IMR-90 (cell line): ENCODE measurements around the gene NDUFB10. TPM values are rescaled to one million over a fixed set of nuclear protein-coding genes. Genes with fewer than 3 reads are reported as not detected.

Experiments used
- ATAC-seq: fragments of 200-7000 bp; cut with Tn5 transposase; 2 replicates; pipeline ENCODE4 v1.9.1; 2020; ENCODE audit warnings: low read depth, mild to moderate bottlenecking, moderate library complexity
- BruUV-seq: library from RNA; stranded (reverse); fragments of 400-500 nt; replicated peaks from 2 replicates; lab custom pipeline; 2021; lab: Mats Ljungman, UMichigan
- CTCF ChIA-PET: fragments of 300-600 bp; formaldehyde crosslinking; extraction: SDS; loops from one replicate; lab custom pipeline; 2021; ENCODE audit warnings: antibody characterized with exemption; lab: Yijun Ruan, JAX
- POLR2A ChIA-PET: fragments of 300-600 bp; sonication (Branson Sonifier 250); formaldehyde crosslinking; loops from one replicate; lab custom pipeline; 2022; ENCODE audit warnings: antibody characterized with exemption; ENCODE audit not compliant: unreplicated experiment; lab: Charles Lee
- DNase-seq: peaks from one replicate; pipeline ENCODE4 v3.0.0; 2013
- H2AFZ ChIP-seq: replicated peaks from 2 replicates; pipeline ENCODE3; 2013; ENCODE audit warnings: low read length, mild to moderate bottlenecking; ENCODE audit not compliant: poor library complexity
- H2AK5ac ChIP-seq: 2 replicates; pipeline ENCODE4 v1.6.1; 2013; ENCODE audit warnings: low read depth, low read length, inconsistent platforms
- H2AK9ac ChIP-seq: replicated peaks from 2 replicates; pipeline ENCODE3; 2013; ENCODE audit warnings: mild to moderate bottlenecking, low read depth, low read length, moderate library complexity; ENCODE audit not compliant: poor library complexity
- H2BK120ac ChIP-seq: 2 replicates; pipeline ENCODE4 v1.6.1; 2013; ENCODE audit warnings: low read depth, low read length, inconsistent platforms
- H2BK15ac ChIP-seq: 3 replicates; pipeline ENCODE4 v1.6.1; 2013; ENCODE audit warnings: low read depth, low read length, inconsistent platforms
- H2BK20ac ChIP-seq: 2 replicates; pipeline ENCODE4 v1.6.1; 2013; ENCODE audit warnings: low read depth, mild to moderate bottlenecking, inconsistent platforms, low read length, moderate library complexity
- H2BK5ac ChIP-seq: 2 replicates; pipeline ENCODE4 v1.6.1; 2013; ENCODE audit warnings: mild to moderate bottlenecking, low read depth, low read length, inconsistent platforms; ENCODE audit not compliant: poor library complexity, severe bottlenecking
- H3K14ac ChIP-seq: replicated peaks from 2 replicates; pipeline ENCODE4 v1.6.1; 2013; ENCODE audit warnings: low read depth, low read length, inconsistent platforms
- H3K18ac ChIP-seq: 2 replicates; pipeline ENCODE4 v1.6.1; 2013; ENCODE audit warnings: low read depth, low read length, control low read depth
- H3K23ac ChIP-seq: 2 replicates; pipeline ENCODE4 v1.6.1; 2013; ENCODE audit warnings: low read depth, low read length, inconsistent platforms
- H3K27ac ChIP-seq: 2 replicates; pipeline ENCODE4 v1.5.1; 2013; ENCODE audit warnings: mild to moderate bottlenecking, control low read depth, low read length; ENCODE audit not compliant: insufficient read depth
- H3K27me3 ChIP-seq: 2 replicates; pipeline ENCODE4 v1.6.1; 2013; ENCODE audit warnings: low read length; ENCODE audit not compliant: control insufficient read depth, insufficient read depth
- H3K36me3 ChIP-seq: 2 replicates; pipeline ENCODE4 v1.6.1; 2013; ENCODE audit warnings: low read length, mixed read lengths; ENCODE audit not compliant: control insufficient read depth, insufficient read depth
- H3K4ac ChIP-seq: 2 replicates; pipeline ENCODE4 v1.6.1; 2013; ENCODE audit warnings: low read depth, low read length, inconsistent platforms
- H3K4me1 ChIP-seq: 2 replicates; pipeline ENCODE4 v1.6.1; 2013; ENCODE audit warnings: low read length, mixed read lengths; ENCODE audit not compliant: control insufficient read depth, insufficient read depth
- H3K4me2 ChIP-seq: 2 replicates; pipeline ENCODE4 v1.6.1; 2013; ENCODE audit warnings: low read depth, mild to moderate bottlenecking, control low read depth, low read length, moderate library complexity
- H3K4me3 ChIP-seq: 2 replicates; pipeline ENCODE4 v1.5.1; 2013; ENCODE audit warnings: low read depth, mild to moderate bottlenecking, control low read depth, low read length, moderate library complexity; ENCODE audit not compliant: insufficient read depth
- H3K56ac ChIP-seq: 2 replicates; pipeline ENCODE4 v1.6.1; 2013; ENCODE audit warnings: low read length, inconsistent platforms; ENCODE audit not compliant: insufficient read depth; ENCODE audit errors: extremely low read depth
- H3K79me1 ChIP-seq, 2 experiments: 2 replicates each; pipeline ENCODE4 v1.6.1; 2013; ENCODE audit warnings: low read length in 2 of 2, inconsistent platforms in 1 of 2, low read depth in 1 of 2
- H3K9ac ChIP-seq: 2 replicates; pipeline ENCODE4 v1.6.1; 2013; ENCODE audit warnings: low read depth, low read length, control low read depth
- H3K9me1 ChIP-seq: 2 replicates; pipeline ENCODE4 v1.6.1; 2013; ENCODE audit warnings: low read length, inconsistent platforms; ENCODE audit not compliant: insufficient read depth
- H3K9me3 ChIP-seq: 2 replicates; pipeline ENCODE4 v1.6.1; 2013; ENCODE audit warnings: low read length; ENCODE audit not compliant: control insufficient read depth, insufficient read depth
- H4K20me1 ChIP-seq: 2 replicates; pipeline ENCODE4 v1.6.1; 2013; ENCODE audit warnings: low read length, inconsistent platforms; ENCODE audit not compliant: insufficient read depth
- H4K5ac ChIP-seq: 2 replicates; pipeline ENCODE4 v1.6.1; 2013; ENCODE audit warnings: mild to moderate bottlenecking, low read depth, low read length, control low read depth
- H4K8ac ChIP-seq, 2 experiments: 2 replicates each; pipeline ENCODE4 v1.6.1; 2013; ENCODE audit warnings: low read depth in 2 of 2, low read length in 2 of 2, control low read depth in 1 of 2, inconsistent platforms in 1 of 2
- H4K91ac ChIP-seq: 2 replicates; pipeline ENCODE4 v1.6.1; 2013; ENCODE audit warnings: low read depth, low read length, inconsistent platforms; ENCODE audit not compliant: insufficient read depth
- BHLHE40 ChIP-seq: fragments of 150-350 bp; IDR thresholded peaks from 2 replicates; pipeline ENCODE4 v1.6.1; 2016; ENCODE audit warnings: mild to moderate bottlenecking, low read depth, low read length
- CEBPB ChIP-seq: IDR thresholded peaks from 2 replicates; pipeline ENCODE4 v1.6.1; 2012; ENCODE audit warnings: low read depth, low read length, improper control_type of control experiment
- CHD1 ChIP-seq: IDR thresholded peaks from 2 replicates; pipeline ENCODE4 v1.6.1; 2012; ENCODE audit warnings: low read depth, low read length, improper control_type of control experiment
- FOS ChIP-seq: fragments of 150-350 bp; IDR thresholded peaks from 2 replicates; pipeline ENCODE4 v1.6.1; 2016; ENCODE audit warnings: low read depth, low read length
- MAFK ChIP-seq: IDR thresholded peaks from 2 replicates; pipeline ENCODE4 v1.6.1; 2012; ENCODE audit warnings: low read depth, low read length, improper control_type of control experiment
- MAZ ChIP-seq: IDR thresholded peaks from 2 replicates; pipeline ENCODE4 v1.6.1; 2012; ENCODE audit warnings: low read depth, mild to moderate bottlenecking, low read length, improper control_type of control experiment, moderate library complexity, borderline replicate concordance
- MXI1 ChIP-seq: IDR thresholded peaks from 2 replicates; pipeline ENCODE4 v1.6.1; 2012; ENCODE audit warnings: low read depth, mild to moderate bottlenecking, low read length, moderate library complexity, borderline replicate concordance
- NFE2L2 ChIP-seq: fragments of 150-350 bp; IDR thresholded peaks from 2 replicates; pipeline ENCODE4 v1.6.1; 2016; ENCODE audit warnings: low read depth, mild to moderate bottlenecking, low read length
- POLR2A ChIP-seq: IDR thresholded peaks from 2 replicates; pipeline ENCODE4 v1.6.1; 2012; ENCODE audit warnings: mild to moderate bottlenecking, low read depth, low read length
- RAD21 ChIP-seq: IDR thresholded peaks from 2 replicates; pipeline ENCODE4 v1.6.1; 2012; ENCODE audit warnings: low read length, improper control_type of control experiment
- RCOR1 ChIP-seq: IDR thresholded peaks from 2 replicates; pipeline ENCODE4 v1.6.1; 2012; ENCODE audit warnings: mild to moderate bottlenecking, low read length, improper control_type of control experiment; ENCODE audit not compliant: insufficient replicate concordance
- RFX5 ChIP-seq: IDR thresholded peaks from 2 replicates; pipeline ENCODE4 v1.8.0; 2012; ENCODE audit warnings: low read depth, mild to moderate bottlenecking, low read length, moderate library complexity
- WGBS, 2 experiments: methylation state at CpG; one replicate each; pipeline versions ENCODE4 v1.1.5 to v1.1.7; 2013; ENCODE audit warnings: missing lambda C conversion rate in 2 of 2; ENCODE audit not compliant: insufficient read length in 1 of 2; ENCODE audit errors: extremely low coverage in 2 of 2; 5-methylcytosine and 5-hydroxymethylcytosine counted together
- dilution Hi-C: fragments of 300-500 bp; cut with HindIII; formaldehyde crosslinking; loops from one replicate; pipeline ENCODE4 v1.14.3; 2018; ENCODE audit warnings: low sequenced_read_pairs; ENCODE audit not compliant: unreplicated experiment
- in situ Hi-C: fragments of 300-500 bp; cut with MboI; formaldehyde crosslinking; loops from 3 replicates; pipeline ENCODE4 v1.14.3; 2019; ENCODE audit warnings: low sequenced_read_pairs, inconsistent platforms, mixed read lengths
- intact Hi-C: fragments of 100-400 bp; cut with micrococcal nuclease; formaldehyde crosslinking; loops from 2 replicates; pipeline ENCODE4 v1.10.0; 2022
- polyA plus RNA-seq, 3 experiments: library from polyadenylated mRNA; depleted of rRNA; stranded (reverse); fragments of >200 nt; gene quantifications; 2 replicates each; pipeline ENCODE4 v1.2.3, GENCODE V29; 2012; ENCODE audit warnings: low replicate concordance in 1 of 3
- total RNA-seq: library from RNA; depleted of rRNA; stranded (reverse); fragments of >200 nt; gene quantifications from 2 replicates; pipeline ENCODE4 v1.2.3, GENCODE V29; 2012
- TF ChIP-seq, protein P1 (sequence below): conservative IDR thresholded peaks from 2 replicates; pipeline ENCODE4 v1.5.1; 2012; ENCODE audit warnings: mild to moderate bottlenecking, low read depth, low read length, improper control_type of control experiment
- TF ChIP-seq, protein P2 (sequence below): fragments of 150-350 bp; IDR thresholded peaks from 2 replicates; pipeline ENCODE4 v1.6.1; 2017; ENCODE audit warnings: mild to moderate bottlenecking, antibody characterized with exemption, low read length, low read depth
- TF ChIP-seq, protein P3 (sequence below): fragments of 150-350 bp; IDR thresholded peaks from 2 replicates; pipeline ENCODE4 v1.6.1; 2016; ENCODE audit warnings: low read depth, mild to moderate bottlenecking, low read length, moderate library complexity, borderline replicate concordance

Gene NDUFB10
- total and polyA plus RNA-seq, 2 of the 4 experiments (the other 2 are of a cell fraction), result 189 to 220 TPM

DNA sequence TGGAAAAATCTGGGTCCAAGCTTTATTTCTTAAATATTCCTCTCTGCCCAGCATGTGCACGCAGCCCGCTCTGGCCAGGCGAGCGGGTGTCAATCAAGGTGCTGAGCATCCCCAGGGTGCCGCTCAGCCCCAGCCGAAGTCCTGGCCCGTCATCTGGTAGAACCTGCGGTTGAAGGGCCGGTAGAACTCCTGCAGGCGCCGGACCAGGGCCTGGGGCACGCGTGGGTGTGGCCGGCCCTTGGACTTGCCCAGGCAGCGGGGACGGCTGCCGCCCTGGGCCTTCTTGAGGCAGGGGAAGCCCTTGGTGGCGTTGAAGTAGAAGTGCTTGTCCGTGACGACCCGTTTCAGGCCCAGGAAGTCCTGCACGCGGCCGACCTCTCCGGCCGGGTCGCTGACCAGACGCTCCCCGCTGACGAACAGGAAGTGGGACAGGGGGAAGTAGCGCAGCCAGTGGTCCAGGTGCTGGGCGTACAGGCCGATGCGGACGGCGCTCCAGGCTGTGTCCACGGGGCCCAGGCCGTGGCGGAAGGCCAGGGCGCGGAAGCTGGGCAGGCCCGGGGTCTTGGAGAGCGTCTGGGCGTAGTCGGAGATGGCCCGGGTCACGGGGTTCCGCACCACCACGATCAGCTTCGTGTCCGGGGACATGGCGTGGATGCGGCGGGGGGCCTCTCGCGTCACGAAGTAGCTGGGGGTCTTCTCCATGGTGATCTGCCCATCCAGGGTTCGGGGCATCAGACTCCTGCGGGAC, 47.7 kb upstream of the NDUFB10 start:
- Histone ChIP-seq H3K9ac (no peak overlapping the region), H3K4ac (no peak overlapping the region), H3K79me1 (no peaks in the 10 kb centered on the region), H3K56ac (no peak overlapping the region), H4K8ac (no peak overlapping the region), H2BK15ac (no peak overlapping the region), H3K9me3 (no peaks in the 10 kb centered on the region), H2BK120ac (no peak overlapping the region), H3K27me3 (peaks cover 67% of the 10 kb centered on the region), H3K4me3 (no peak overlapping the region), H4K20me1 (no peaks in the 10 kb centered on the region), H2BK20ac (no peak overlapping the region), H3K14ac (no peak overlapping the region), H3K23ac (no peak overlapping the region), H2AK9ac (no peak overlapping the region), H4K5ac (no peak overlapping the region), H2AFZ (no peak overlapping the region), H3K9me1 (no peaks in the 10 kb centered on the region), H3K4me1 (no peaks in the 10 kb centered on the region), H3K4me2 (no peak overlapping the region), H3K36me3 (no peaks in the 10 kb centered on the region), H3K27ac (no peak overlapping the region), H2BK5ac (no peak overlapping the region), H2AK5ac (no peak overlapping the region), H3K18ac (no peak overlapping the region), H4K91ac (no peak overlapping the region)
- in situ Hi-C loops, result no loop called here
- no peak for TF ChIP-seq MAZ
- TF ChIP-seq, protein P1, sequence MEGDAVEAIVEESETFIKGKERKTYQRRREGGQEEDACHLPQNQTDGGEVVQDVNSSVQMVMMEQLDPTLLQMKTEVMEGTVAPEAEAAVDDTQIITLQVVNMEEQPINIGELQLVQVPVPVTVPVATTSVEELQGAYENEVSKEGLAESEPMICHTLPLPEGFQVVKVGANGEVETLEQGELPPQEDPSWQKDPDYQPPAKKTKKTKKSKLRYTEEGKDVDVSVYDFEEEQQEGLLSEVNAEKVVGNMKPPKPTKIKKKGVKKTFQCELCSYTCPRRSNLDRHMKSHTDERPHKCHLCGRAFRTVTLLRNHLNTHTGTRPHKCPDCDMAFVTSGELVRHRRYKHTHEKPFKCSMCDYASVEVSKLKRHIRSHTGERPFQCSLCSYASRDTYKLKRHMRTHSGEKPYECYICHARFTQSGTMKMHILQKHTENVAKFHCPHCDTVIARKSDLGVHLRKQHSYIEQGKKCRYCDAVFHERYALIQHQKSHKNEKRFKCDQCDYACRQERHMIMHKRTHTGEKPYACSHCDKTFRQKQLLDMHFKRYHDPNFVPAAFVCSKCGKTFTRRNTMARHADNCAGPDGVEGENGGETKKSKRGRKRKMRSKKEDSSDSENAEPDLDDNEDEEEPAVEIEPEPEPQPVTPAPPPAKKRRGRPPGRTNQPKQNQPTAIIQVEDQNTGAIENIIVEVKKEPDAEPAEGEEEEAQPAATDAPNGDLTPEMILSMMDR, result no peak
- TF ChIP-seq MAFK, result no peak
- TF ChIP-seq RAD21, result no peak
- no peak for TF ChIP-seq BHLHE40
- TF ChIP-seq, protein P2, sequence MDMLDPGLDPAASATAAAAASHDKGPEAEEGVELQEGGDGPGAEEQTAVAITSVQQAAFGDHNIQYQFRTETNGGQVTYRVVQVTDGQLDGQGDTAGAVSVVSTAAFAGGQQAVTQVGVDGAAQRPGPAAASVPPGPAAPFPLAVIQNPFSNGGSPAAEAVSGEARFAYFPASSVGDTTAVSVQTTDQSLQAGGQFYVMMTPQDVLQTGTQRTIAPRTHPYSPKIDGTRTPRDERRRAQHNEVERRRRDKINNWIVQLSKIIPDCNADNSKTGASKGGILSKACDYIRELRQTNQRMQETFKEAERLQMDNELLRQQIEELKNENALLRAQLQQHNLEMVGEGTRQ, result no peak
- TF ChIP-seq, protein P3, sequence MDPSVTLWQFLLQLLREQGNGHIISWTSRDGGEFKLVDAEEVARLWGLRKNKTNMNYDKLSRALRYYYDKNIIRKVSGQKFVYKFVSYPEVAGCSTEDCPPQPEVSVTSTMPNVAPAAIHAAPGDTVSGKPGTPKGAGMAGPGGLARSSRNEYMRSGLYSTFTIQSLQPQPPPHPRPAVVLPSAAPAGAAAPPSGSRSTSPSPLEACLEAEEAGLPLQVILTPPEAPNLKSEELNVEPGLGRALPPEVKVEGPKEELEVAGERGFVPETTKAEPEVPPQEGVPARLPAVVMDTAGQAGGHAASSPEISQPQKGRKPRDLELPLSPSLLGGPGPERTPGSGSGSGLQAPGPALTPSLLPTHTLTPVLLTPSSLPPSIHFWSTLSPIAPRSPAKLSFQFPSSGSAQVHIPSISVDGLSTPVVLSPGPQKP, result no peak
- no peak for TF ChIP-seq RCOR1
- TF ChIP-seq NFE2L2, result no peak
- no peak for TF ChIP-seq POLR2A
- no peak for TF ChIP-seq CEBPB
- TF ChIP-seq MXI1, result no peak
- no peak for TF ChIP-seq CHD1
- TF ChIP-seq FOS, result no peak
- no peak for TF ChIP-seq RFX5
- dilution Hi-C loops, result no loop called here
- DNase-seq (no peak), ATAC-seq (no peak)
- intact Hi-C loops, result no loop called here
- CTCF ChIA-PET, result no interaction called here
- BruUV-seq, result no TSS peak
- WGBS, 2 experiments, result 87% methylated on average over 47 of the region's 59 CpGs; no CpG with 5 or more reads in 1 of the 2 experiments
- POLR2A ChIA-PET, result no interaction called here
